HepG2 (cell line): ENCODE results near the gene DNAJA1. TPM values are rescaled to one million over a fixed set of nuclear protein-coding genes. Genes with fewer than 3 reads are reported as not detected.

Experiments used
- CEBPB ChIP-seq: IDR thresholded peaks from 2 replicates; pipeline ENCODE4 v1.6.1; 2011; ENCODE audit warnings: low read depth, low read length, improper control_type of control experiment, borderline replicate concordance
- ESRRA ChIP-seq: sonication (generic); formaldehyde crosslinking; IDR thresholded peaks from 2 replicates; pipeline ENCODE4 v1.5.1; 2020; ENCODE audit warnings: mild to moderate bottlenecking, low read depth, missing genetic modification reagents
- JUND ChIP-seq: sonication (generic); formaldehyde crosslinking; IDR thresholded peaks from 2 replicates; pipeline ENCODE4 v1.8.0; 2022; ENCODE audit warnings: mild to moderate bottlenecking, missing genetic modification reagents
- MIER2 ChIP-seq: IDR thresholded peaks from 2 replicates; pipeline ENCODE4 v1.6.1; 2016; ENCODE audit warnings: missing biosample characterization, missing genetic modification reagents
- NFIC ChIP-seq: IDR thresholded peaks from 2 replicates; pipeline ENCODE4 v1.6.1; 2012; ENCODE audit warnings: mild to moderate bottlenecking, low read length, inconsistent platforms
- RBM22 ChIP-seq: fragments of 200-400 bp; formaldehyde crosslinking; optimal IDR thresholded peaks from 2 replicates; pipeline ENCODE3; 2017; ENCODE audit warnings: mild to moderate bottlenecking, low read length, moderate library complexity
- RCOR2 ChIP-seq: IDR thresholded peaks from 2 replicates; pipeline ENCODE4 v1.6.1; 2016; ENCODE audit warnings: missing biosample characterization, missing genetic modification reagents
- RFX1 ChIP-seq: fragments of 450-650 bp; IDR thresholded peaks from 2 replicates; pipeline ENCODE4 v1.6.1; 2017
- SALL2 ChIP-seq: sonication (generic); formaldehyde crosslinking; IDR thresholded peaks from 2 replicates; pipeline ENCODE4 v1.8.1; 2023; ENCODE audit warnings: mild to moderate bottlenecking, missing genetic modification reagents, inconsistent platforms
- TCF7 ChIP-seq: sonication (generic); IDR thresholded peaks from 2 replicates; pipeline ENCODE4 v1.6.1; 2016; ENCODE audit warnings: antibody characterized with exemption, low read depth
- ZNF256 ChIP-seq: sonication (generic); formaldehyde crosslinking; conservative IDR thresholded peaks from 2 replicates; pipeline ENCODE4 v1.4.0; 2020; ENCODE audit warnings: missing genetic modification reagents
- ZNF263 ChIP-seq: sonication (generic); formaldehyde crosslinking; IDR thresholded peaks from 2 replicates; pipeline ENCODE4 v1.4.0; 2020; ENCODE audit warnings: missing genetic modification reagents
- ZNF329 ChIP-seq: sonication (generic); formaldehyde crosslinking; IDR thresholded peaks from 2 replicates; pipeline ENCODE4 v1.9.0; 2021; ENCODE audit warnings: low read depth, mild to moderate bottlenecking, missing genetic modification reagents
- ZNF354B ChIP-seq: sonication (generic); formaldehyde crosslinking; IDR thresholded peaks from 2 replicates; pipeline ENCODE4 v1.8.0; 2022; ENCODE audit warnings: mild to moderate bottlenecking, missing genetic modification reagents
- ZNF619 ChIP-seq: sonication (generic); formaldehyde crosslinking; IDR thresholded peaks from 2 replicates; pipeline ENCODE4 v1.4.0; 2020; ENCODE audit warnings: mild to moderate bottlenecking, missing genetic modification reagents
- ZNF746 ChIP-seq: sonication (generic); formaldehyde crosslinking; IDR thresholded peaks from 2 replicates; pipeline ENCODE4 v1.8.0; 2022; ENCODE audit warnings: mild to moderate bottlenecking, missing genetic modification reagents
- ZNF850 ChIP-seq: sonication (generic); formaldehyde crosslinking; conservative IDR thresholded peaks from 2 replicates; pipeline ENCODE4 v1.9.0; 2021; ENCODE audit warnings: mild to moderate bottlenecking, missing genetic modification reagents
- polyA plus RNA-seq, 8 experiments: library from polyadenylated mRNA; depleted of rRNA in 3 of 8; stranded (reverse) in 7 of 8; unstranded in 1 of 8; fragments of >200 nt; fragmentation: Illumina TruSeq in 4 of 8; extraction: Trizol in 4 of 8; gene quantifications; 2 replicates each; pipeline versions ENCODE4 v1.2.1 to v1.2.3, GENCODE V29; 2011 to 2016; ENCODE audit warnings: low read depth in 4 of 8, missing spikeins in 1 of 8, mixed read lengths in 1 of 8; ENCODE audit not compliant: insufficient read depth in 1 of 8
- total RNA-seq, 5 experiments: library from RNA; depleted of rRNA; stranded (reverse); fragments of >200 nt; fragmentation: Illumina TruSeq; extraction: Trizol; gene quantifications; 2 replicates each; pipeline ENCODE4 v1.2.3, GENCODE V29; 2016; ENCODE audit warnings: low read depth in 1 of 5
- TF ChIP-seq, protein P1 (sequence below): sonication (generic); formaldehyde crosslinking; IDR thresholded peaks from 2 replicates; pipeline ENCODE4 v1.5.0; 2020; ENCODE audit warnings: missing genetic modification reagents
- TF ChIP-seq, protein P2 (sequence below): IDR thresholded peaks from 2 replicates; pipeline ENCODE4 v1.6.1; 2016; ENCODE audit warnings: low read depth
- TF ChIP-seq, protein P3 (sequence below): sonication (generic); formaldehyde crosslinking; IDR thresholded peaks from 2 replicates; pipeline ENCODE4 v1.4.0; 2020; ENCODE audit warnings: missing genetic modification reagents, borderline replicate concordance
- TF ChIP-seq, protein P4 (sequence below): sonication (generic); formaldehyde crosslinking; IDR thresholded peaks from 2 replicates; pipeline ENCODE4 v1.4.0; 2020; ENCODE audit warnings: mild to moderate bottlenecking, missing genetic modification reagents

Gene DNAJA1
- total and polyA plus RNA-seq, 2 of the 13 experiments (the other 11 are each of a cell fraction or from before 2014, with no cell fraction given), result 95.9 to 306 TPM

DNA sequence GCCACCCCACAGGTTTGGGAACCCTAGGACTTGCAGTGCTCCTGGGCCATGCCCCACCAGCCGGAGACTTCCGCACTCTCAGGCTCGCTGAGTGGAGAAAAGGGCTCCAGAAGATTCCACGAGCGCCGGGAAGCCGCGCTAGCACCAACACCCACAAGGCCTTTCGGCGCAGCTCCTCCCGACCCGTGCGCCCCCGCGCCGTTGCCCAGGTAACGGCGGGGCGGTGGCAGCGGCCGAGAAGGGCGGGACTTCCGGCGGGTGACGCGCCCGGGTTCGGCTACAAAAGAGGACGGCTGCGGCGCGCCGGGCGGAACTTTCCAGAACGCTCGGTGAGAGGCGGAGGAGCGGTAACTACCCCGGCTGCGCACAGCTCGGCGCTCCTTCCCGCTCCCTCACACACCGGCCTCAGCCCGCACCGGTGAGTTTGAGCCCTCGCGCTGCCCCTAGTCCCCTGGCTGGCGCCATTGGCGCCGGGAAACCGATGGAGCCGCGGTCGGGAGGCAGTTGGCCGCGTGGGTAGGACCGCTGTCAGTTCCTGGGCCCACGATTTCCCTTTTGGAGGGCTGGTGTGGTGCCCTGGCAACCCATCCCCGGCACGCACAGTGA, at the start of gene DNAJA1 (continued):
- TF ChIP-seq ZNF263 (CRISPR knock-in tag), result 0 out of 2 replicates have a peak, but pooled peaks have one; percentile 20
- peak; percentile 38 for TF ChIP-seq RBM22
- TF ChIP-seq ZNF619, result peak; percentile 90; the same call in 1 of the 2 replicates
- no peak for TF ChIP-seq MIER2
- TF ChIP-seq SALL2, result peak; percentile 86
- TF ChIP-seq TCF7, result no peak
- TF ChIP-seq, protein P1, sequence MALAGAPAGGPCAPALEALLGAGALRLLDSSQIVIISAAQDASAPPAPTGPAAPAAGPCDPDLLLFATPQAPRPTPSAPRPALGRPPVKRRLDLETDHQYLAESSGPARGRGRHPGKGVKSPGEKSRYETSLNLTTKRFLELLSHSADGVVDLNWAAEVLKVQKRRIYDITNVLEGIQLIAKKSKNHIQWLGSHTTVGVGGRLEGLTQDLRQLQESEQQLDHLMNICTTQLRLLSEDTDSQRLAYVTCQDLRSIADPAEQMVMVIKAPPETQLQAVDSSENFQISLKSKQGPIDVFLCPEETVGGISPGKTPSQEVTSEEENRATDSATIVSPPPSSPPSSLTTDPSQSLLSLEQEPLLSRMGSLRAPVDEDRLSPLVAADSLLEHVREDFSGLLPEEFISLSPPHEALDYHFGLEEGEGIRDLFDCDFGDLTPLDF (CRISPR knock-in tag), result peak; percentile 60; the same call in 1 of the 2 replicates
- TF ChIP-seq RCOR2 (CRISPR knock-in tag), result peak; percentile 23; the same call in 1 of the 2 replicates
- TF ChIP-seq, protein P2, sequence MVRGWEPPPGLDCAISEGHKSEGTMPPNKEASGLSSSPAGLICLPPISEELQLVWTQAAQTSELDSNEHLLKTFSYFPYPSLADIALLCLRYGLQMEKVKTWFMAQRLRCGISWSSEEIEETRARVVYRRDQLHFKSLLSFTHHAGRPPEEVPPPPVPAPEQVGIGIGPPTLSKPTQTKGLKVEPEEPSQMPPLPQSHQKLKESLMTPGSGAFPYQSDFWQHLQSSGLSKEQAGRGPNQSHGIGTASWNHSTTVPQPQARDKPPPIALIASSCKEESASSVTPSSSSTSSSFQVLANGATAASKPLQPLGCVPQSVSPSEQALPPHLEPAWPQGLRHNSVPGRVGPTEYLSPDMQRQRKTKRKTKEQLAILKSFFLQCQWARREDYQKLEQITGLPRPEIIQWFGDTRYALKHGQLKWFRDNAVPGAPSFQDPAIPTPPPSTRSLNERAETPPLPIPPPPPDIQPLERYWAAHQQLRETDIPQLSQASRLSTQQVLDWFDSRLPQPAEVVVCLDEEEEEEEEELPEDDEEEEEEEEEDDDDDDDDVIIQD (CRISPR knock-in tag), result 0 out of 2 replicates have a peak, but pooled peaks have one; percentile 16
- peak; percentile 94 for TF ChIP-seq ZNF354B
- 0 out of 2 replicates have a peak, but pooled peaks have one; percentile 10 for TF ChIP-seq JUND (CRISPR knock-in tag)
- TF ChIP-seq ESRRA (CRISPR knock-in tag), result peak; percentile 88; the same call in 1 of the 2 replicates
- 0 out of 2 replicates have a peak, but pooled peaks have one; percentile 53 for TF ChIP-seq ZNF329 (CRISPR knock-in tag)
- peak; percentile 93 for TF ChIP-seq RFX1
- TF ChIP-seq, protein P3, sequence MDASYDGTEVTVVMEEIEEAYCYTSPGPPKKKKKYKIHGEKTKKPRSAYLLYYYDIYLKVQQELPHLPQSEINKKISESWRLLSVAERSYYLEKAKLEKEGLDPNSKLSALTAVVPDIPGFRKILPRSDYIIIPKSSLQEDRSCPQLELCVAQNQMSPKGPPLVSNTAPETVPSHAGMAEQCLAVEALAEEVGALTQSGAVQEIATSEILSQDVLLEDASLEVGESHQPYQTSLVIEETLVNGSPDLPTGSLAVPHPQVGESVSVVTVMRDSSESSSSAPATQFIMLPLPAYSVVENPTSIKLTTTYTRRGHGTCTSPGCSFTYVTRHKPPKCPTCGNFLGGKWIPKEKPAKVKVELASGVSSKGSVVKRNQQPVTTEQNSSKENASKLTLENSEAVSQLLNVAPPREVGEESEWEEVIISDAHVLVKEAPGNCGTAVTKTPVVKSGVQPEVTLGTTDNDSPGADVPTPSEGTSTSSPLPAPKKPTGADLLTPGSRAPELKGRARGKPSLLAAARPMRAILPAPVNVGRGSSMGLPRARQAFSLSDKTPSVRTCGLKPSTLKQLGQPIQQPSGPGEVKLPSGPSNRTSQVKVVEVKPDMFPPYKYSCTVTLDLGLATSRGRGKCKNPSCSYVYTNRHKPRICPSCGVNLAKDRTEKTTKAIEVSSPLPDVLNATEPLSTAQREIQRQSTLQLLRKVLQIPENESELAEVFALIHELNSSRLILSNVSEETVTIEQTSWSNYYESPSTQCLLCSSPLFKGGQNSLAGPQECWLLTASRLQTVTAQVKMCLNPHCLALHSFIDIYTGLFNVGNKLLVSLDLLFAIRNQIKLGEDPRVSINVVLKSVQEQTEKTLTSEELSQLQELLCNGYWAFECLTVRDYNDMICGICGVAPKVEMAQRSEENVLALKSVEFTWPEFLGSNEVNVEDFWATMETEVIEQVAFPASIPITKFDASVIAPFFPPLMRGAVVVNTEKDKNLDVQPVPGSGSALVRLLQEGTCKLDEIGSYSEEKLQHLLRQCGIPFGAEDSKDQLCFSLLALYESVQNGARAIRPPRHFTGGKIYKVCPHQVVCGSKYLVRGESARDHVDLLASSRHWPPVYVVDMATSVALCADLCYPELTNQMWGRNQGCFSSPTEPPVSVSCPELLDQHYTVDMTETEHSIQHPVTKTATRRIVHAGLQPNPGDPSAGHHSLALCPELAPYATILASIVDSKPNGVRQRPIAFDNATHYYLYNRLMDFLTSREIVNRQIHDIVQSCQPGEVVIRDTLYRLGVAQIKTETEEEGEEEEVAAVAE, result peak; percentile 57; the same call in 1 of the 2 replicates
- TF ChIP-seq ZNF850, result peak; percentile 14; the same call in 1 of the 2 replicates
- no peak for TF ChIP-seq CEBPB
- TF ChIP-seq, protein P4, sequence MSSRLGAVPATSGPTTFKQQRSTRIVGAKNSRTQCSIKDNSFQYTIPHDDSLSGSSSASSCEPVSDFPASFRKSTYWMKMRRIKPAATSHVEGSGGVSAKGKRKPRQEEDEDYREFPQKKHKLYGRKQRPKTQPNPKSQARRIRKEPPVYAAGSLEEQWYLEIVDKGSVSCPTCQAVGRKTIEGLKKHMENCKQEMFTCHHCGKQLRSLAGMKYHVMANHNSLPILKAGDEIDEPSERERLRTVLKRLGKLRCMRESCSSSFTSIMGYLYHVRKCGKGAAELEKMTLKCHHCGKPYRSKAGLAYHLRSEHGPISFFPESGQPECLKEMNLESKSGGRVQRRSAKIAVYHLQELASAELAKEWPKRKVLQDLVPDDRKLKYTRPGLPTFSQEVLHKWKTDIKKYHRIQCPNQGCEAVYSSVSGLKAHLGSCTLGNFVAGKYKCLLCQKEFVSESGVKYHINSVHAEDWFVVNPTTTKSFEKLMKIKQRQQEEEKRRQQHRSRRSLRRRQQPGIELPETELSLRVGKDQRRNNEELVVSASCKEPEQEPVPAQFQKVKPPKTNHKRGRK, result no peak
- TF ChIP-seq ZNF746 (CRISPR knock-in tag), result no peak; the same call in 1 of the 2 replicates
- 0 out of 2 replicates have a peak, but pooled peaks have one; percentile 30 for TF ChIP-seq ZNF256
- TF ChIP-seq NFIC, result 0 out of 2 replicates have a peak, but pooled peaks have one; percentile 39
